ENCODE measurements around the gene RGS21. TPM values are rescaled to one million over a fixed set of nuclear protein-coding genes. Genes with fewer than 3 reads are reported as not detected.

Gene RGS21
- total RNA-seq, 2 experiments from 2014 or later = not detected

- H3K9me3 Mint-ChIP-seq = no peaks in the 10 kb centered on the region
- no peak overlapping the region for H3K27ac Mint-ChIP-seq
- H3K4me1 ChIP-seq (ENCODE audit: insufficient read depth, low read length) = no peaks in the 10 kb centered on the region
- no peak for TF ChIP-seq CTCF (IDR thresholded peaks at IDR 0.05)
- H3K27ac ChIP-seq (ENCODE audit: low read depth in 1 of 2, low read length in 2 of 2) = no peak overlapping the region
- H3K4me1 Mint-ChIP-seq (ENCODE audit: low read depth) = no peaks in the 10 kb centered on the region
- ATAC-seq (ENCODE audit: poor library complexity) (no peak), DNase-seq (no peak)
- no peaks in the 10 kb centered on the region for H3K36me3 Mint-ChIP-seq (ENCODE audit: low read depth)
- POLR2A ChIA-PET = no interaction called here
- H3K9me3 ChIP-seq (ENCODE audit: control insufficient read depth in 1 of 2, insufficient read depth in 1 of 2, low read length in 2 of 2) = no peaks in the 10 kb centered on the region
- no peaks in the 10 kb centered on the region for H3K27me3 Mint-ChIP-seq
- H3K27me3 ChIP-seq (ENCODE audit: control insufficient read depth in 1 of 2, insufficient read depth in 2 of 2, low read length in 2 of 2) = no peaks in the 10 kb centered on the region
- CTCF ChIA-PET = no interaction called here
- intact Hi-C loops (cut with DNase I, micrococcal nuclease) = no loop called here
- no peak overlapping the region for H3K4me3 Mint-ChIP-seq
- no peak overlapping the region for H3K4me3 ChIP-seq (ENCODE audit: low read length)
- no peaks in the 10 kb centered on the region for H3K36me3 ChIP-seq (ENCODE audit: insufficient read depth, low read length)
Measured at GRCh38 chr1:192363177-192363576, 46.4 kb downstream of the RGS21 start.

GRCh38 chr1:192367436-192367835, 50.6 kb downstream of the RGS21 start:
- TF ChIP-seq CTCF (IDR thresholded peaks at IDR 0.05) = no peak
- no peaks in the 10 kb centered on the region for H3K4me1 ChIP-seq (ENCODE audit: insufficient read depth, low read length)
- Mint-ChIP-seq H3K4me3 (no peak overlapping the region), H3K27ac (no peak overlapping the region), H3K36me3 (ENCODE audit: low read depth) (no peaks in the 10 kb centered on the region), H3K27me3 (no peaks in the 10 kb centered on the region), H3K4me1 (ENCODE audit: low read depth) (no peaks in the 10 kb centered on the region), H3K9me3 (no peaks in the 10 kb centered on the region)
- ChIA-PET CTCF (no interaction called here), POLR2A (no interaction called here)
- intact Hi-C loops (cut with DNase I, micrococcal nuclease) = no loop called here
- no peaks in the 10 kb centered on the region for H3K36me3 ChIP-seq (ENCODE audit: insufficient read depth, low read length)
- ATAC-seq (ENCODE audit: poor library complexity) = no peak
- H3K27ac ChIP-seq (ENCODE audit: low read depth in 1 of 2, low read length in 2 of 2) = no peak overlapping the region
- no peaks in the 10 kb centered on the region for H3K9me3 ChIP-seq (ENCODE audit: control insufficient read depth in 1 of 2, insufficient read depth in 1 of 2, low read length in 2 of 2)
- H3K27me3 ChIP-seq (ENCODE audit: control insufficient read depth in 1 of 2, insufficient read depth in 2 of 2, low read length in 2 of 2) = no peaks in the 10 kb centered on the region
- DNase-seq = no peak
- no peak overlapping the region for H3K4me3 ChIP-seq (ENCODE audit: low read length)

- intact Hi-C loops (cut with DNase I, micrococcal nuclease) = no loop called here
- Mint-ChIP-seq H3K4me1 (ENCODE audit: low read depth) (no peaks in the 10 kb centered on the region), H3K36me3 (ENCODE audit: low read depth) (no peaks in the 10 kb centered on the region)
Measured at GRCh38 chr1:192375306-192375705, 58.5 kb downstream of the RGS21 start.

More at GRCh38 chr1:192375306-192375705, 58.5 kb downstream of the RGS21 start:
- DNase-seq (no peak), ATAC-seq (ENCODE audit: poor library complexity) (no peak)
- no peak overlapping the region for H3K27ac Mint-ChIP-seq
- ChIA-PET CTCF (no interaction called here), POLR2A (no interaction called here)
- no peak for TF ChIP-seq CTCF (IDR thresholded peaks at IDR 0.05)
- Histone ChIP-seq H3K4me1 (ENCODE audit: insufficient read depth, low read length) (no peaks in the 10 kb centered on the region), H3K4me3 (ENCODE audit: low read length) (no peak overlapping the region), H3K9me3 (ENCODE audit: control insufficient read depth in 1 of 2, insufficient read depth in 1 of 2, low read length in 2 of 2) (no peaks in the 10 kb centered on the region), H3K27me3 (ENCODE audit: control insufficient read depth in 1 of 2, insufficient read depth in 2 of 2, low read length in 2 of 2) (no peaks in the 10 kb centered on the region), H3K27ac (ENCODE audit: low read depth in 1 of 2, low read length in 2 of 2) (no peak overlapping the region), H3K36me3 (ENCODE audit: insufficient read depth, low read length) (no peaks in the 10 kb centered on the region)
- H3K9me3 Mint-ChIP-seq = no peaks in the 10 kb centered on the region
- H3K4me3 Mint-ChIP-seq = no peak overlapping the region
- H3K27me3 Mint-ChIP-seq = no peaks in the 10 kb centered on the region

Data from CD4-positive, alpha-beta T cell (primary cell).